GM19468 (cell line): ENCODE data around the gene LEMD3.
A peak's percentile ranks its signal among the peaks of the same experiment; 100 is the strongest.
"Not testable (repeated sequence)": the region's sequence is repeated elsewhere in the genome, so short reads cannot be mapped to it uniquely, and the experiment has no call there.

Experiments used
- ATAC-seq: cut with Tn5 transposase; IDR thresholded peaks from one replicate; pipeline ENCODE4 v1.9.1; 2021; ENCODE audit warnings: mild to moderate bottlenecking, moderate library complexity, moderate number of reproducible peaks; ENCODE audit not compliant: unreplicated experiment; ENCODE audit errors: extremely low read depth

Gene LEMD3

GRCh38 chr12:65276916-65277530 lies 107.6 kb downstream of the LEMD3 start:
- ATAC-seq = no peak

DNA sequence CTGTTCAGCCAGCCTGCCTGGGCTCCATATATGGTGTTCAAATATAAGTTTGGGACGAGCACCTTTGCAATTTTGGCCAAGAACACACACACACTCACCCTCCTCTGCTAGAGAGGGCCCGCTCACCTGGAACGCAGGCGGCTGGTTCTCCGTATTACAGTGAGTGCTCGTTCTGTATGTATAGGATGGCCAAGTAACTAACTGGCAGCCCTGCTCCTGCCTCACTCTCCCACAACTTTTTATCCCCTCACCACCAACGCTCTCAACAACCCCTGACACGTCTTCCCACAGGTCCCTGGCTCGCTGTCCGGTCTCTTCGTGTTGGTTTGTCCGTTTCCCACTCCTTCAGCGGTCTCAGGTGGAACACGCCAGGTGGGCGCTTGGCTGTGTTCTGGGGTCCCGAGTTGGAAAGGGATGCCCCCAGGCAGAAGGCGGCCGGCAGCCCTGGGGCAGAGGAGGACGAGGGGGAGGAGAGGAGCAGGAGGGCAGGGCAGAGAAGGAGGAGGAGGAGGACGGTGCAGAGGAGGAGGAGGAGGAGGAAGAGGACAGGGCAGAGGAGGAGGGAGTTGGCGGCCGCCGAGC lies 108.7 kb downstream of the LEMD3 start:
- ATAC-seq = no peak

DNA sequence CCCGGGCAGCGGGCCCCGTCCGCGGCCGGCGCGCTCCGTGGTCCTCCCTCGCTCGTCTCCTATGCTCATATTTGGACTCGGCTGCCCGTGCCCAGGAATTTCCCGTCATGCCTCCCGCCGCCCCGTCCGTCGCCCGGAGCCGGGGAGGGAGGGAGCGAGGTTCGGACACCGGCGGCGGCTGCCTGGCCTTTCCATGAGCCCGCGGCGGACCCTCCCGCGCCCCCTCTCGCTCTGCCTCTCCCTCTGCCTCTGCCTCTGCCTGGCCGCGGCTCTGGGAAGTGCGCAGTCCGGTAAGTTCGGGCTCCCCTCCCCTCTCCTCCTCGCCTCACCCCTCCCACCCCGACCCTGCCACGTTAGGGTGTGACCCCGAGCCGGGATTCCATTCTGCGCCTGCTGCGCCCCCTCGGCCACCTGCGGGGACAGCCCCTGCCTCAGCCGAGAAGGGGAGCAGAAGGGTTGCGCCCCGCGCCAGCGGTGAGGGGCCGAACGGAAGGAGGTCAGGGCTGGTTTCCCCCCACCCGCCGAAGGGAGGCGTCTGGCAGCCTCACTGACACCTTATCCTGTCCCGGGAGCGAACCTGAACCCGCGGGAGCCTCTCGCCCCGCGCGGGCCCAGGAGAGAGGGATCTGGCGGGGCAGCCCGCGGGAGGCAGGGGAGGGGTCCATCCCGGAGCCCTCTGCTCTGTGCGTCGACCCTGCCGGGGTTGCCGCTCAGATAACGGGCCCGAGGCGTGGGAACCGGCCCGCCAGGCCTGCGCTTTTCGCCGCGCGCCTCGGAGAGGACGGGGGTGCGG lies 109.4 kb downstream of the LEMD3 start, which contains the start of gene MSRB3:
Gene MSRB3 (plus strand): TSS at position 108 of the 793 bp plus-strand sequence. CDS start 29,897 bp downstream, outside the sequence.
- ATAC-seq = peak; percentile 33

- peak; percentile 31 for ATAC-seq
Observed at GRCh38 chr12:65279369-65280112, 110.2 kb downstream of the LEMD3 start.

DNA sequence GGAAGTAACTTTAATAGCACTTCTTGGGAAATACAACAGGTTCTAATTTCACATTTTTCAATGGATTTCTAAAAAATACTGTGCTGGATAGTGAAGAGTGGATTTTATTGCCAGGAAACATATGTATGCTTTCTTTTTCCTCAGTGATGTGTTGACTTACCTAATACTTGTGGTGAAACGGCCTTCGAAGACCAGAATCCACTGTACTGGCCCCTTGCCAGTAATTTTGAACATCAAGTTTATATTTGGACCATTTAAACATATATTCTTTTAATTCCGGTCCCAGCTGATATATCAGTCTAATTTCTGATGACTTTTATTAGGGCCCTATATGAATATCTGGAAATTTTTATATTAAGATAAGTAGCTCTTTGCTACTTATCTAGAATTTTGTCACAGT lies 110.9 kb downstream of the LEMD3 start:
- ATAC-seq = no peak

DNA sequence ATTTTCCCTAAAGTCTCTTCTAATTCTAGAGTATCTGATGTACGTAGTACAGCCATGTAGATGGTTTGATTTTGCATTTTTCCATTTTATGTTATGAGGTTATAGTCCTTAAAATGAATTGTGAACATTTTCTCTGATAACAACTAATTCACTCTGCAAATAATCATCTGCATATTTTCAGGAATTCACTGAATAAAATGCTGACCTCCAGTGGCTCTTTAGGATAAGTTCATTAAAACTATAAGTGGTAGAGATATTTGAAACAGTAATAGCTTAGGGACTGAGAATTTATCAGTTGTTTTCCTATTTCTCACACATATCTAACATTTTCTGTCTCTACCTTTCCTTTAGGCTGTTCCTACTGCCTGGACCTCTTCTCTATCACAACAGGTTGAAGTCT lies 113.5 kb downstream of the LEMD3 start:
- no peak for ATAC-seq

DNA sequence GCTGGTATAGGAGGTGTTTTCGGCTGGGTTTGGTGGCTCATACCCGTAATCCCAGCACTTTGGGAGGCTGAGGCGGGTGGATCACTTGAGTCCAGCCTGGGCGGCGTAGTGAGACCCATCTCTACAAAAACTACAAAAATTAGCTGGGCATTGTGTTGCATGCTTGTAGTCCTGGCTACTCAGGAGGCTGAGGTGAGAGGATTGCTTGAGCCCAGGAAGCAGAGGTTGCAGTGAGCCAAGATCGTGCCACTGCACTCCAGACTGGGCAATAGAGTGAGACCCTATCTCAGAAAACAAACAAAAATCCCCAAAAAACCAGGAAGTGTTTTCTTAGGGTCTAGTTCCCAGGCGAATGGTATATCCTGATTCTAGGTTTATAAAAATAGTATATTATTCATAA lies 116.1 kb downstream of the LEMD3 start:
- ATAC-seq = not testable (repeated sequence)

DNA sequence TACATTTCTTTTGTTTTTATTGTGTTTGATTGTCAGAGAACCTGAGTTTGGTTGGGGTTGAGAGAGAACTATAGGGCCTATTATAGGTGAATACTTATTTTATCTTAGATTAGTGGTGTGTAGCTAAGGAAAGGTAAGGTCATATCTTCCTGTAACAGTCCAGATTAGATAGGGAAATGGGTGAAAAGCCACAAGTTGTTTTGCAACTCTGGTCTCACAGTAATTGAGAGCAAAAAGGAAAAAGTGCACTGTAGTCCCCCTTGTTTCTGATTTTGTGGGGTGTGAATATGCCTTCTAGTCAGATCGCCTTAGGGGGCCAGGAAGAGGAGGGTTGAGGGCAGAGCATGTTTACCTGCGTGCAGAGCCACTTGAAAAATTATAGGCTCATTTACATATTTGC lies 118.0 kb downstream of the LEMD3 start:
- ATAC-seq = no peak

- ATAC-seq = no peak
Observed at GRCh38 chr12:65292241-65292640, 122.9 kb downstream of the LEMD3 start.

GRCh38 chr12:65293735-65294134 lies 124.4 kb downstream of the LEMD3 start:
- ATAC-seq = no peak

DNA sequence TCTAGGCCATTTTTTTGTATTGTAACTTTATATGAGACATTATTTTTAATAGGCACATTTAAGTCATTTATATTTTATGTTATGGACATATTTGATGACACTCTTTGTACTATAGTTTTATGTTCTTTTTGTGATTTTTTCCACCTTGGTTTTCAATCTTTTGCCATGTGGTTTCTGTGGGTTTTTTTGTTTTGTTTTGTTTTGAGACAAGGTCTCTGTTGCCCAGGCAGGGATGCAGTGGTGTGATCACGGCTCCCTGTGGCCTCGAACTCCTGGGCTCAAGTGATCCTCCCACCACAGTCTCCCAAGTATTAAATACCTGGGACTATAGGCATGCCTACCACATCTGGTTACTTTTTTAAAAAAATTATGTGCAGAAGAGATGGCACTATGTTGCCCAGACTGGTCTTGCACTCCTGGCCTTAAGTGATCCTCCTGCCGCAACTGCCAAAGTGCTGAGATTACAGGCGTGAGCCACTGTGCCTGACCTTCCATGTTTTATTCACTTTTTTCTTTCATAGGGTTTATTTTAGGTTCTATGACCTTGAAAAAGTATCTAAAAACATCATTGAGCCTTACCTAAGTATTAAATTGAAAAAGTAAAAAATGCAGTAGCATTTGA lies 125.4 kb downstream of the LEMD3 start:
- ATAC-seq = no peak

GRCh38 chr12:65296508-65297265 lies 127.3 kb downstream of the LEMD3 start:
- ATAC-seq = no peak
